HepG2 (cell line): ENCODE results near the gene GPER1. TPM values are rescaled to one million over a fixed set of nuclear protein-coding genes. Genes with fewer than 3 reads are reported as not detected.

Experiments
- FOXP1 ChIP-seq, 2 experiments: fragments of 450-650 bp in 1 of 2; IDR thresholded peaks; 2 replicates each; pipeline ENCODE4 v1.6.1; 2017 to 2018; ENCODE audit warnings: antibody characterized with exemption in 1 of 2
- GABPB1 ChIP-seq: IDR thresholded peaks from 2 replicates; pipeline ENCODE4 v1.6.1; 2016; ENCODE audit warnings: mild to moderate bottlenecking, missing genetic modification reagents, moderate library complexity, missing compliant biosample characterization
- GMEB1 ChIP-seq: sonication (generic); formaldehyde crosslinking; IDR thresholded peaks from 2 replicates; pipeline ENCODE4 v1.5.1; 2020; ENCODE audit warnings: missing genetic modification reagents, mild to moderate bottlenecking, borderline replicate concordance
- KDM5B ChIP-seq: sonication (generic); formaldehyde crosslinking; IDR thresholded peaks from 2 replicates; pipeline ENCODE4 v1.4.0; 2020; ENCODE audit warnings: missing genetic modification reagents, mild to moderate bottlenecking, borderline replicate concordance
- MBNL3 ChIP-seq: fragments of 250-450 bp; sonication (Bioruptor Pico); conservative IDR thresholded peaks from 2 replicates; pipeline ENCODE4 v1.8.0; 2022; ENCODE audit warnings: mild to moderate bottlenecking, inconsistent platforms
- MTERF4 ChIP-seq: sonication (generic); formaldehyde crosslinking; IDR thresholded peaks from 2 replicates; pipeline ENCODE4 v1.8.0; 2023; ENCODE audit warnings: mild to moderate bottlenecking, missing genetic modification reagents
- NKX3-1 ChIP-seq: sonication (generic); formaldehyde crosslinking; IDR thresholded peaks from 2 replicates; pipeline ENCODE4 v1.5.0; 2020; ENCODE audit warnings: missing genetic modification reagents
- NPAS2 ChIP-seq: sonication (generic); formaldehyde crosslinking; IDR thresholded peaks from 2 replicates; pipeline ENCODE4 v1.8.0; 2022; ENCODE audit warnings: mild to moderate bottlenecking, missing genetic modification reagents, borderline replicate concordance
- NR2F2 ChIP-seq: IDR thresholded peaks from 2 replicates; pipeline ENCODE4 v1.6.1; 2012; ENCODE audit warnings: low read depth, inconsistent platforms, borderline replicate concordance
- PHF8 ChIP-seq: sonication (generic); formaldehyde crosslinking; IDR thresholded peaks from 2 replicates; pipeline ENCODE4 v1.5.0; 2020; ENCODE audit warnings: missing genetic modification reagents
- SMC3 ChIP-seq: IDR thresholded peaks from 2 replicates; pipeline ENCODE4 v1.6.1; 2011; ENCODE audit warnings: low read length, improper control_type of control experiment
- SPEN ChIP-seq: sonication (generic); formaldehyde crosslinking; IDR thresholded peaks from 2 replicates; pipeline ENCODE4 v1.5.1; 2020; ENCODE audit warnings: low read depth, mild to moderate bottlenecking, missing genetic modification reagents
- TCF7L2 ChIP-seq: IDR thresholded peaks from 2 replicates; pipeline ENCODE4 v1.6.1; 2011; ENCODE audit warnings: mild to moderate bottlenecking, low read depth, low read length, moderate library complexity
- ZNF180 ChIP-seq: sonication (generic); formaldehyde crosslinking; IDR thresholded peaks from 2 replicates; pipeline ENCODE4 v1.4.0; 2020; ENCODE audit warnings: low read depth, missing genetic modification reagents, borderline replicate concordance
- ZNF577 ChIP-seq: sonication (generic); formaldehyde crosslinking; IDR thresholded peaks from 2 replicates; pipeline ENCODE4 v1.4.0; 2020; ENCODE audit warnings: mild to moderate bottlenecking, low read depth, missing genetic modification reagents, borderline replicate concordance
- ZNF580 ChIP-seq: IDR thresholded peaks from 2 replicates; pipeline ENCODE4 v1.6.1; 2016; ENCODE audit warnings: low read depth, borderline replicate concordance
- ZNF605 ChIP-seq: sonication (generic); formaldehyde crosslinking; IDR thresholded peaks from 2 replicates; pipeline ENCODE4 v1.8.0; 2022; ENCODE audit warnings: mild to moderate bottlenecking, missing genetic modification reagents
- ZNF678 ChIP-seq: sonication (generic); formaldehyde crosslinking; IDR thresholded peaks from 2 replicates; pipeline ENCODE4 v1.4.0; 2020; ENCODE audit warnings: mild to moderate bottlenecking, missing genetic modification reagents
- ZNF839 ChIP-seq: sonication (generic); formaldehyde crosslinking; IDR thresholded peaks from 2 replicates; pipeline ENCODE4 v1.4.0; 2020; ENCODE audit warnings: missing genetic modification reagents, mild to moderate bottlenecking, borderline replicate concordance
- ZNF841 ChIP-seq: sonication (generic); formaldehyde crosslinking; IDR thresholded peaks from 2 replicates; pipeline ENCODE4 v1.8.1; 2023; ENCODE audit warnings: missing genetic modification reagents, borderline replicate concordance
- ZSCAN5A ChIP-seq: sonication (generic); formaldehyde crosslinking; IDR thresholded peaks from 2 replicates; pipeline ENCODE4 v1.8.0; 2022; ENCODE audit warnings: mild to moderate bottlenecking, missing genetic modification reagents, borderline replicate concordance
- polyA plus RNA-seq, 8 experiments: library from polyadenylated mRNA; depleted of rRNA in 3 of 8; stranded (reverse) in 7 of 8; unstranded in 1 of 8; fragments of >200 nt; fragmentation: Illumina TruSeq in 4 of 8; extraction: Trizol in 4 of 8; gene quantifications; 2 replicates each; pipeline versions ENCODE4 v1.2.1 to v1.2.3, GENCODE V29; 2011 to 2016; ENCODE audit warnings: low read depth in 4 of 8, missing spikeins in 1 of 8, mixed read lengths in 1 of 8; ENCODE audit not compliant: insufficient read depth in 1 of 8
- total RNA-seq, 5 experiments: library from RNA; depleted of rRNA; stranded (reverse); fragments of >200 nt; fragmentation: Illumina TruSeq; extraction: Trizol; gene quantifications; 2 replicates each; pipeline ENCODE4 v1.2.3, GENCODE V29; 2016; ENCODE audit warnings: low read depth in 1 of 5
- TF ChIP-seq, protein P1 (sequence below): sonication (generic); formaldehyde crosslinking; IDR thresholded peaks from 2 replicates; pipeline ENCODE4 v1.5.1; 2020; ENCODE audit warnings: missing genetic modification reagents, mild to moderate bottlenecking, borderline replicate concordance
- TF ChIP-seq, protein P2 (sequence below): sonication (generic); formaldehyde crosslinking; IDR thresholded peaks from 2 replicates; pipeline ENCODE4 v1.4.0; 2020; ENCODE audit warnings: missing genetic modification reagents

GPER1 gene
- total and polyA plus RNA-seq, 2 of the 13 experiments (the other 11 are each of a cell fraction or from before 2014, with no cell fraction given) = 12.7 to 19.7 TPM

DNA sequence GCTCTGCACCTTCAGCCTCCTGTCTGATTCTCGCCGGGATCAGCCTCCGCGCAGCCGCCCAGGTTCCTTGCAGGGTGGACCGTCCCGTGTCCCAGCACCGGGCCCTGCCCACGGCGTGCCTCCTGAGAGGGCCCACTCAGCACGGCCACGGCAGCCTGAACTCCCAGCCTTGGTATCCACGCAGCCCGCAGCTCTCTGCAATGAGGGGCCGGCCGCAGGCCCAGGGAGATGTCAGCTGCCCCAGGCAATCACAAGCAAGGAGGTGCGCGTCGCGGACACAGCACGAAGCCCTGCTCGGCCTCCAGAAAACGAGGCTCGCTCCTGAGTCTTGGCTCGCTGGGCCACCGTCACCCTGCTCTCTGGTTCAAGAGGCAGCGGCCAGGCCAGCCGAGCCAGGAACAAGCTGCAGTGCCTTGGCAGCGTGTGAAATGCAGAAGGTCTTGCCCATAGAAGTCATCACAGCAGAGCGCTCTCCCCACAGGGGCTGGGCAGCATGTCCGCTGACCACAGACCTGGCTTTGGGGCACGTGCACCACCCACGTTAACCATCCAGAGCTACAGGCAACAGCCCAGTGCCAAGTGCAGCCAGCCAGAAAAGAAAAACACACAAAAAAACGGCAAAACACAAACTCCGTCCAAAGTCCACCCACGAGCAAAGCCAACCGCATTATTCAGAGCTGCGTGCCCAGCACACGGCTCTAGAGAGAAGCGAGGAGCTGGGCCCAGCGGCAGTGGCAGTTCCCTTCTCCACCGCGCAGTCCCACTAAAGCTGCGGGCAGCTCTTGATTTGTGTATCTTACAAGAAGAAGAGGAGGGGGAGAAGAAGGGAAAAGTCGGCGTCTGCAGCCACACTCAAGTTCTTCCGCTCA lies 13.9 kb downstream of the GPER1 start (continued):
- no peak for TF ChIP-seq GMEB1
- no peak for TF ChIP-seq NKX3-1
- no peak for TF ChIP-seq FOXP1 (IDR thresholded peaks at IDR 0.05)
- peak; percentile 35; the same call in 1 of the 2 replicates for TF ChIP-seq FOXP1 (CRISPR knock-in tag; IDR thresholded peaks at IDR 0.05)
- TF ChIP-seq NR2F2 = no peak
- no peak for TF ChIP-seq PHF8
- no peak for TF ChIP-seq NPAS2
- no peak for TF ChIP-seq ZNF678 (CRISPR knock-in tag)
- TF ChIP-seq MBNL3 (CRISPR knock-in tag) = no peak
- TF ChIP-seq ZNF839 (CRISPR knock-in tag) = no peak
- TF ChIP-seq, protein P1, sequence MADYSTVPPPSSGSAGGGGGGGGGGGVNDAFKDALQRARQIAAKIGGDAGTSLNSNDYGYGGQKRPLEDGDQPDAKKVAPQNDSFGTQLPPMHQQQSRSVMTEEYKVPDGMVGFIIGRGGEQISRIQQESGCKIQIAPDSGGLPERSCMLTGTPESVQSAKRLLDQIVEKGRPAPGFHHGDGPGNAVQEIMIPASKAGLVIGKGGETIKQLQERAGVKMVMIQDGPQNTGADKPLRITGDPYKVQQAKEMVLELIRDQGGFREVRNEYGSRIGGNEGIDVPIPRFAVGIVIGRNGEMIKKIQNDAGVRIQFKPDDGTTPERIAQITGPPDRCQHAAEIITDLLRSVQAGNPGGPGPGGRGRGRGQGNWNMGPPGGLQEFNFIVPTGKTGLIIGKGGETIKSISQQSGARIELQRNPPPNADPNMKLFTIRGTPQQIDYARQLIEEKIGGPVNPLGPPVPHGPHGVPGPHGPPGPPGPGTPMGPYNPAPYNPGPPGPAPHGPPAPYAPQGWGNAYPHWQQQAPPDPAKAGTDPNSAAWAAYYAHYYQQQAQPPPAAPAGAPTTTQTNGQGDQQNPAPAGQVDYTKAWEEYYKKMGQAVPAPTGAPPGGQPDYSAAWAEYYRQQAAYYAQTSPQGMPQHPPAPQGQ (CRISPR knock-in tag) = no peak
- TF ChIP-seq ZNF580 (CRISPR knock-in tag) = no peak
- TF ChIP-seq, protein P2, sequence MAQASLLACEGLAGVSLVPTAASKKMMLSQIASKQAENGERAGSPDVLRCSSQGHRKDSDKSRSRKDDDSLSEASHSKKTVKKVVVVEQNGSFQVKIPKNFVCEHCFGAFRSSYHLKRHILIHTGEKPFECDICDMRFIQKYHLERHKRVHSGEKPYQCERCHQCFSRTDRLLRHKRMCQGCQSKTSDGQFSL (CRISPR knock-in tag) = no peak
- TF ChIP-seq ZNF577 = no peak
- no peak; the same call in 1 of the 2 replicates for TF ChIP-seq SPEN (CRISPR knock-in tag)
- TF ChIP-seq ZSCAN5A (CRISPR knock-in tag) = no peak
- no peak for TF ChIP-seq SMC3
- TF ChIP-seq GABPB1 (CRISPR knock-in tag) = peak; percentile 40
- no peak for TF ChIP-seq TCF7L2
- TF ChIP-seq ZNF605 (CRISPR knock-in tag) = peak; percentile 65; the same call in 1 of the 2 replicates
- TF ChIP-seq ZNF180 (CRISPR knock-in tag) = no peak
- TF ChIP-seq ZNF841 (CRISPR knock-in tag) = no peak
- TF ChIP-seq MTERF4 = no peak
- peak; percentile 78; the same call in 1 of the 2 replicates for TF ChIP-seq KDM5B (CRISPR knock-in tag)
